HCT116 (cell line): ENCODE results near the gene RPS13. TPM values are rescaled to one million over a fixed set of nuclear protein-coding genes. Genes with fewer than 3 reads are reported as not detected.

Experiments used
- ATAC-seq: fragments of 200-7000 bp; cut with Tn5 transposase; 2 replicates; pipeline ENCODE4 v1.9.1; 2020; ENCODE audit warnings: mild to moderate bottlenecking, moderate library complexity
- BruUV-seq: library from RNA; stranded (reverse); fragments of 400-500 nt; replicated peaks from 2 replicates; lab custom pipeline; 2021; lab: Mats Ljungman, UMichigan
- CTCF ChIA-PET: fragments of 300-600 bp; sonication (Branson Sonifier 250); formaldehyde crosslinking; loops from one replicate; lab custom pipeline; 2021; ENCODE audit warnings: antibody characterized with exemption; lab: Charles Lee
- POLR2A ChIA-PET: fragments of 300-600, 350-600 bp; sonication (Branson Sonifier 250); formaldehyde crosslinking; loops from one replicate; lab custom pipeline; 2021; ENCODE audit warnings: antibody characterized with exemption; lab: Charles Lee
- RAD21 ChIA-PET, 2 experiments: fragments of 300-600 bp; sonication (Branson Sonifier 250); formaldehyde crosslinking; loops; one replicate each; lab custom pipeline; 2023; ENCODE audit warnings: low total read pairs in 2 of 2; ENCODE audit not compliant: uncharacterized antibody in 2 of 2, unreplicated experiment in 2 of 2, low non-redundant PET in 1 of 2; lab: Charles Lee
- DNase-seq: peaks from one replicate; pipeline ENCODE4 v3.0.0-alpha.2; 2010; ENCODE audit warnings: low read depth, low spot score
- H2AFZ ChIP-seq: fragments of 200-600 bp; shearing (Covaris generic), sonication (generic); 2 replicates; pipeline ENCODE4 v1.6.1; 2017; ENCODE audit warnings: low read depth, mixed run types, mixed read lengths, antibody characterized with exemption, low read length; ENCODE audit not compliant: poor library complexity, severe bottlenecking
- H3K27ac ChIP-seq: 2 replicates; pipeline ENCODE4 v1.5.1; 2012; ENCODE audit warnings: low read depth, low read length
- H3K27me3 ChIP-seq: fragments of 200-600 bp; sonication (generic); 2 replicates; pipeline ENCODE4 v1.6.1; 2016; ENCODE audit warnings: mixed run types, low read length, mixed read lengths; ENCODE audit not compliant: insufficient read depth
- H3K36me3 ChIP-seq, 2 experiments: fragments of 200-500 bp in 1 of 2; fragments of 200-600 bp in 1 of 2; sonication (Bioruptor generic) in 1 of 2; sonication (generic) in 1 of 2; 2 replicates each; pipeline versions ENCODE4 v1.5.1 to v1.6.1; 2014 to 2016; ENCODE audit warnings: low read length in 2 of 2, inconsistent platforms in 1 of 2, mixed read lengths in 1 of 2, mixed run types in 1 of 2; ENCODE audit not compliant: insufficient read depth in 2 of 2, control insufficient read depth in 1 of 2
- H3K4me1 ChIP-seq, 2 experiments: fragments of 200-600 bp in 1 of 2; sonication (generic) in 1 of 2; 2 replicates each; pipeline versions ENCODE4 v1.5.1 to v1.6.1; 2012 to 2017; ENCODE audit warnings: low read length in 2 of 2, inconsistent platforms in 1 of 2, mild to moderate bottlenecking in 1 of 2, mixed read lengths in 1 of 2, mixed run types in 1 of 2, moderate library complexity in 1 of 2; ENCODE audit not compliant: insufficient read depth in 2 of 2, control insufficient read depth in 1 of 2
- H3K4me2 ChIP-seq: fragments of 200-600 bp; sonication (generic); 2 replicates; pipeline ENCODE4 v1.6.1; 2017; ENCODE audit warnings: mixed run types, low read length, mixed read lengths
- H3K4me3 ChIP-seq, 2 experiments: fragments of 200-600 bp in 1 of 2; sonication (generic) in 1 of 2; replicated peaks in 1 of 2; 2 replicates each; pipeline ENCODE4 v1.5.1; 2011 to 2016; ENCODE audit warnings: low read length in 2 of 2, control low read depth in 1 of 2, low read depth in 1 of 2, mild to moderate bottlenecking in 1 of 2, mixed read lengths in 1 of 2, mixed run types in 1 of 2
- H3K79me2 ChIP-seq: fragments of 200-600 bp; sonication (generic); 2 replicates; pipeline ENCODE4 v1.6.1; 2017; ENCODE audit warnings: mild to moderate bottlenecking, mixed run types, low read length, moderate library complexity, mixed read lengths; ENCODE audit not compliant: insufficient read depth
- H3K9ac ChIP-seq: fragments of 200-600 bp; sonication (generic); 2 replicates; pipeline ENCODE4 v1.6.1; 2016; ENCODE audit warnings: low read length, mixed read lengths
- H3K9me2 ChIP-seq: fragments of 200-600 bp; sonication (generic), shearing (Covaris generic); 2 replicates; pipeline ENCODE4 v1.6.1; 2017; ENCODE audit warnings: mixed run types, mild to moderate bottlenecking, moderate library complexity; ENCODE audit not compliant: insufficient read depth
- H3K9me3 ChIP-seq, 2 experiments: fragments of 200-500 bp in 1 of 2; fragments of 200-600 bp in 1 of 2; sonication (Bioruptor generic) in 1 of 2; sonication (generic) in 1 of 2; 2 replicates each; pipeline ENCODE4 v1.6.1; 2014 to 2017; ENCODE audit warnings: low read length in 2 of 2, mixed read lengths in 2 of 2, inconsistent platforms in 1 of 2, low read depth in 1 of 2, mild to moderate bottlenecking in 1 of 2, mixed run types in 1 of 2, moderate library complexity in 1 of 2; ENCODE audit not compliant: control insufficient read depth in 1 of 2, insufficient read depth in 1 of 2
- H4K20me1 ChIP-seq: fragments of 200-600 bp; sonication (generic), shearing (Covaris generic); 2 replicates; pipeline ENCODE4 v1.6.1; 2017; ENCODE audit warnings: mixed run types, mild to moderate bottlenecking, moderate library complexity; ENCODE audit not compliant: insufficient read depth
- CBX3 ChIP-seq: IDR thresholded peaks from 2 replicates; pipeline ENCODE4 v1.6.1; 2012; ENCODE audit warnings: low read depth
- CEBPB ChIP-seq: IDR thresholded peaks from 2 replicates; pipeline ENCODE4 v1.6.1; 2012; ENCODE audit warnings: low read depth
- CTCF ChIP-seq, 3 experiments: fragments of 200-600 bp in 1 of 3; sonication (generic) in 1 of 3; IDR thresholded peaks in 2 of 3; conservative IDR thresholded peaks in 1 of 3; 2 replicates each; pipeline ENCODE4 v1.5.1; 2012 to 2017; ENCODE audit warnings: low read depth in 2 of 3, low read length in 2 of 3, antibody characterized with exemption in 1 of 3, borderline replicate concordance in 1 of 3, control low read depth in 1 of 3, mild to moderate bottlenecking in 1 of 3, mixed read lengths in 1 of 3, mixed run types in 1 of 3, moderate library complexity in 1 of 3; ENCODE audit not compliant: insufficient read depth in 1 of 3
- EZH2 ChIP-seq: fragments of 200-600 bp; sonication (generic); IDR thresholded peaks from 2 replicates; pipeline ENCODE4 v1.6.1; 2017; ENCODE audit warnings: antibody characterized with exemption, mixed run types
- EZH2phosphoT487 ChIP-seq: fragments of 200-600 bp; IDR thresholded peaks from 2 replicates; pipeline ENCODE4 v1.6.1; 2018; ENCODE audit warnings: antibody characterized with exemption, borderline replicate concordance
- JUND ChIP-seq: IDR thresholded peaks from 2 replicates; pipeline ENCODE4 v1.6.1; 2012
- POLR2AphosphoS5 ChIP-seq: IDR thresholded peaks from 2 replicates; pipeline ENCODE4 v1.6.1; 2011; ENCODE audit warnings: mild to moderate bottlenecking, low read depth, low read length, moderate library complexity
- RAD21 ChIP-seq: IDR thresholded peaks from 2 replicates; pipeline ENCODE4 v1.6.1; 2012; ENCODE audit warnings: low read depth, mild to moderate bottlenecking
- REST ChIP-seq: IDR thresholded peaks from 2 replicates; pipeline ENCODE4 v1.6.1; 2012; ENCODE audit warnings: low read depth
- SIN3A ChIP-seq: IDR thresholded peaks from 2 replicates; pipeline ENCODE4 v1.6.1; 2012; ENCODE audit warnings: low read depth
- SP1 ChIP-seq: IDR thresholded peaks from 2 replicates; pipeline ENCODE4 v1.6.1; 2012; ENCODE audit warnings: low read depth
- SRF ChIP-seq: IDR thresholded peaks from 2 replicates; pipeline ENCODE4 v1.6.1; 2012; ENCODE audit warnings: low read depth
- TCF7L2 ChIP-seq: IDR thresholded peaks from 2 replicates; pipeline ENCODE4 v1.7.0; 2011; ENCODE audit warnings: borderline replicate concordance, inconsistent platforms; ENCODE audit not compliant: insufficient read depth, insufficient read length; ENCODE audit errors: extremely low read depth
- YY1 ChIP-seq: IDR thresholded peaks from 2 replicates; pipeline ENCODE4 v1.6.1; 2011; ENCODE audit warnings: low read length, low read depth, moderate library complexity, mild to moderate bottlenecking; ENCODE audit not compliant: insufficient replicate concordance; ENCODE audit errors: extremely low read depth
- ZBTB33 ChIP-seq: IDR thresholded peaks from 2 replicates; pipeline ENCODE4 v1.6.1; 2011; ENCODE audit warnings: mild to moderate bottlenecking, low read length, moderate library complexity; ENCODE audit not compliant: insufficient replicate concordance; ENCODE audit errors: extremely low read depth
- ZNF274 ChIP-seq: fragments of 200-500 bp; sonication (Bioruptor generic); IDR thresholded peaks from 2 replicates; pipeline ENCODE4 v1.6.1; 2014; ENCODE audit warnings: mild to moderate bottlenecking, low read depth, low read length, inconsistent platforms
- intact Hi-C: fragments of 100-400 bp; cut with micrococcal nuclease; formaldehyde crosslinking; loops from 2 replicates; pipeline ENCODE4 v1.10.0; 2022
- total RNA-seq: library from RNA; stranded (reverse); gene quantifications from one replicate; pipeline ENCODE4 v1.2.1, GENCODE V29; 2021; ENCODE audit not compliant: unreplicated experiment
- TF ChIP-seq, protein P1 (sequence below): IDR thresholded peaks from 2 replicates; pipeline ENCODE4 v1.6.1; 2012
- TF ChIP-seq, protein P2 (sequence below): IDR thresholded peaks from 2 replicates; pipeline ENCODE4 v1.6.1; 2012

Gene RPS13
- total RNA-seq, 1 experiment from 2014 or later: 1,312 TPM

DNA sequence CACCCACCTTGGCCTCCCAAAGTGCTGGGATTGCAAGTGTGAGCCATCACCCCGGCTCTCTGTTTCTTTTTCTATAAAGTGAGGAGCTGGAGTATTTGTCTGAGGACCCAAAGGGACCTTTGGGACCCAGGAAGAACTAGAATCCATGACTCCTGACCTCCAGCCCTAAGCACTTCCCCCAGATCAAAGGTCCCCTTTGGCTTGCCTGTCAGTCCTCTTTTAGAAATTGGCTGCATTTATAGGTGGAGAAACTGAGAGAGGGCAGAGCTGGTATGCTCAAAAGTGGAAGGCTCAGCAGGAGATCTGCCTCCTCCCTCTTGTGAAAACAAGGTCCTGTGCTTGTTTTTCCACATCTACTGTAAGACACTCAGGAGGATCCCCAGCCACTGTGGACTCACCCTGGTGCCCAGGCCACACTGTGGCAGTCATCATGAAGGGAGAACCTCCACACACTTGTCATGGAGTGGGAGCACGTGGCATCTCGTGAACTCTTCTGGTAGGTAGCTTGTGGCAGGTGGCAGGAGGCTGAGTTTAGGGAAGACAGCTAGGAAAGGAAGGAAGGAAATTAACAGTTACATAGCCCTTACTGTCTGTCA lies 50.9 kb downstream of the RPS13 start:
- POLR2A ChIA-PET: no interaction called here
- TF ChIP-seq ZNF274: no peak
- no peak for TF ChIP-seq EZH2
- no peak for TF ChIP-seq TCF7L2
- TF ChIP-seq SIN3A: no peak
- no peak for TF ChIP-seq ZBTB33
- no peak for TF ChIP-seq POLR2AphosphoS5
- no peak for TF ChIP-seq YY1
- TF ChIP-seq RAD21: no peak
- no peak for TF ChIP-seq CEBPB
- TF ChIP-seq CBX3: no peak
- TF ChIP-seq EZH2phosphoT487: no peak
- no peak for TF ChIP-seq SRF
- no peak for TF ChIP-seq CTCF (IDR thresholded peaks at IDR 0.05 in 2 of 3, conservative IDR thresholded peaks at IDR 0.05 in 1 of 3; ENCODE audit: borderline replicate concordance in 1 of 3, insufficient read depth in 1 of 3, low read depth in 2 of 3, low read length in 2 of 3)
- no peak for TF ChIP-seq JUND
- TF ChIP-seq, protein P1, sequence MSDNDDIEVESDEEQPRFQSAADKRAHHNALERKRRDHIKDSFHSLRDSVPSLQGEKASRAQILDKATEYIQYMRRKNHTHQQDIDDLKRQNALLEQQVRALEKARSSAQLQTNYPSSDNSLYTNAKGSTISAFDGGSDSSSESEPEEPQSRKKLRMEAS: no peak
- TF ChIP-seq SP1: no peak
- TF ChIP-seq, protein P2, sequence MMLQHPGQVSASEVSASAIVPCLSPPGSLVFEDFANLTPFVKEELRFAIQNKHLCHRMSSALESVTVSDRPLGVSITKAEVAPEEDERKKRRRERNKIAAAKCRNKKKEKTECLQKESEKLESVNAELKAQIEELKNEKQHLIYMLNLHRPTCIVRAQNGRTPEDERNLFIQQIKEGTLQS: no peak
- TF ChIP-seq REST: no peak
- no peak overlapping the region for H3K4me2 ChIP-seq
- RAD21 ChIA-PET: no interaction called here
- H3K9me2 ChIP-seq: no peaks in the 10 kb centered on the region
- no TSS peak for BruUV-seq
- H3K4me1 ChIP-seq: no peaks in the 10 kb centered on the region
- CTCF ChIA-PET: interaction anchor here (1.0 to 1.4 kb wide), 2 partner anchors 10 to 36 kb away, joined by 3 to 4 read pairs; no protein-coding TSS in a partner anchor
- ATAC-seq: no peak
- H3K36me3 ChIP-seq: no peaks in the 10 kb centered on the region
- H3K9me3 ChIP-seq: no peaks in the 10 kb centered on the region
- H3K27me3 ChIP-seq: no peaks in the 10 kb centered on the region
- H3K4me3 ChIP-seq: no peak overlapping the region
- no peaks in the 10 kb centered on the region for H3K79me2 ChIP-seq
- no peak overlapping the region for H2AFZ ChIP-seq
- intact Hi-C loops: no loop called here
- no peaks in the 10 kb centered on the region for H4K20me1 ChIP-seq
- no peak overlapping the region for H3K9ac ChIP-seq
- no peak for DNase-seq
- H3K27ac ChIP-seq: no peak overlapping the region
